Measurements from ENCODE around the gene NPR1.

DNA sequence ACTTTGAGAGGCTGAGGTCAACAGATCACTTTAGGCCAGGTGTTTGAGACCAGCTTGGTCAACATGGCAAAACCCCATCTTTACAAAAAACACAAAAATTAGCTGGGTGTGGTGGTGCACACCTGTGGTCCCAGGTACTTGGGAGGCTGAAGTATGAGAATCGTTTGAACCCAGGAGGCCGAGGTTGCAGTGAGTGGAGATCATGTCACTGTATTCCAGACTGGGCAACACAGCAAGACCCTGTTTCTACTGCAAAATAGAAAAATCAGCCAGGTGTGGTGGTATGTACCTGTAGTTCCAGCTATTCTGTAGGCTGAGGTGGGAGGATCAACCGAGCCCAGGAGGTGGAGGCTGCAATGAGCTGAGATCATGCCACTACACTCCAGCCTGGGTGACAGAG is 45.2 kb downstream of the NPR1 start:
- no peak for TF ChIP-seq EZH2phosphoT487 (IDR thresholded peaks at IDR 0.05; ENCODE audit: unreplicated experiment)
- TF ChIP-seq, protein P1, sequence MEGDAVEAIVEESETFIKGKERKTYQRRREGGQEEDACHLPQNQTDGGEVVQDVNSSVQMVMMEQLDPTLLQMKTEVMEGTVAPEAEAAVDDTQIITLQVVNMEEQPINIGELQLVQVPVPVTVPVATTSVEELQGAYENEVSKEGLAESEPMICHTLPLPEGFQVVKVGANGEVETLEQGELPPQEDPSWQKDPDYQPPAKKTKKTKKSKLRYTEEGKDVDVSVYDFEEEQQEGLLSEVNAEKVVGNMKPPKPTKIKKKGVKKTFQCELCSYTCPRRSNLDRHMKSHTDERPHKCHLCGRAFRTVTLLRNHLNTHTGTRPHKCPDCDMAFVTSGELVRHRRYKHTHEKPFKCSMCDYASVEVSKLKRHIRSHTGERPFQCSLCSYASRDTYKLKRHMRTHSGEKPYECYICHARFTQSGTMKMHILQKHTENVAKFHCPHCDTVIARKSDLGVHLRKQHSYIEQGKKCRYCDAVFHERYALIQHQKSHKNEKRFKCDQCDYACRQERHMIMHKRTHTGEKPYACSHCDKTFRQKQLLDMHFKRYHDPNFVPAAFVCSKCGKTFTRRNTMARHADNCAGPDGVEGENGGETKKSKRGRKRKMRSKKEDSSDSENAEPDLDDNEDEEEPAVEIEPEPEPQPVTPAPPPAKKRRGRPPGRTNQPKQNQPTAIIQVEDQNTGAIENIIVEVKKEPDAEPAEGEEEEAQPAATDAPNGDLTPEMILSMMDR (conservative IDR thresholded peaks at IDR 0.05; ENCODE audit: low read depth in 2 of 2): no peak
- no peak for TF ChIP-seq REST (IDR thresholded peaks at IDR 0.05; ENCODE audit: unreplicated experiment)
- TF ChIP-seq POLR2AphosphoS5 (IDR thresholded peaks at IDR 0.05; ENCODE audit: low read depth): no peak
- no peak for TF ChIP-seq EZH2 (IDR thresholded peaks at IDR 0.05; ENCODE audit: low read depth, unreplicated experiment)

All from GM23338 (cell line).